Activated T-cell treated with anti-CD3 and anti-CD28 coated beads for 1 hour (primary cell): ENCODE measurements around the gene MFN1.

Experiments used
- DNase-seq: peaks from one replicate; pipeline ENCODE4 v3.0.0-alpha.2; 2020; ENCODE audit warnings: low read depth

MFN1 gene

DNA sequence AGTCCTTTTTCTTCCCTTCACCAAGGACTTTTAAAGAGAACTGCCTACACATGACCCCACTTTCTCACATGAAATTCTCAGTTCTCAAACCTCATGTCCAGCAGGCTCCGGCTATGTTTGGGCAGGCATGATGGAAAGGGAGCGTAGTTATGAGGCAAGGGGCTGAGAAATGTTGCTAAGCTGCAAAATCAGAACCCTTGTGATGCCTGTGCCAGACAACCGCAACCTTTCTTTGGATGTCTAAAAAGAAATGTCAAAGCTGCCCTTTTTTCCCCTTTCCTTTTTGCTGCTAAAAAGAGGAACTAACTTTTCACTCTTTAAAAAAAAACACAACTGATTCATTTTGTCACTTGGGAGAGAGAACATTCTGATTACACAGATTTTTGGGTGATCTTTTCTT, 84.5 kb downstream of the MFN1 start:
- DNase-seq: no peak

DNA sequence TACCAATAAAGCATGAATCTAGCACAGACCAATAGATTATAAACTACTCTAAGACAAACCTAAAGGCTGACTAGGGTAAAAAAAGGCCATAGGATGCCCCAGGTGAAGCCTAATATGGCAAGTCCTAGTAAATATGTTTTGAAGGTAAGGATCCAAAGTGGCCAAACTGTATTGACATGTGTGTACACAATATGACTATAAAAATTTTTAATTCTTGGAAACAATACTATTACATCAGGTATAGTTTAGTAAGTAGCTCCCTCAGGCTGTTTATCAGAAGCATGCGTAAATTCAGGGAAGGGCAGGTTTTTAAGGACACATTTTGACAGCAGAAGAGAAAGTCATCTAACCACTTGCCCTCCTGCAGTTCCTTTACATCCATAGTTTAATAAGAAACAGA, 84.9 kb downstream of the MFN1 start:
- DNase-seq: no peak

DNA sequence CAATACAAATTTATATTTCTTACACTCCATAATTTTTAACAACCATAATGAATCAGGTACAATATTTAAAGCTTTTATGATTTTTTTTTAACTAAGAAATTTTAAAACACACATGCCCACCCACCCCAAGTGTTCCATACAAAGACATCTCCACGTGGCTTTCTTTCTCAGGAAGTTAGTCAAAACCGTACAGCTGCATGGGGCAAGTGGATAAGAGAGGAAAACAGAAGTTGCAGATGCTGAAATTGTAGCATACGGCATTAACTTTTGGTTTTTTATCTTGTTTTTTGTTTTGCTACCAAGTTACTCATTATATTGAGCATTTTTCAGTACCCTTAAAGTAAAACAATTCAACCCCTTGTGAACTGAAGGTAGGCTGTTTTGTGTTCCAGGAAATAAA, 89.0 kb downstream of the MFN1 start:
- no peak for DNase-seq

DNA sequence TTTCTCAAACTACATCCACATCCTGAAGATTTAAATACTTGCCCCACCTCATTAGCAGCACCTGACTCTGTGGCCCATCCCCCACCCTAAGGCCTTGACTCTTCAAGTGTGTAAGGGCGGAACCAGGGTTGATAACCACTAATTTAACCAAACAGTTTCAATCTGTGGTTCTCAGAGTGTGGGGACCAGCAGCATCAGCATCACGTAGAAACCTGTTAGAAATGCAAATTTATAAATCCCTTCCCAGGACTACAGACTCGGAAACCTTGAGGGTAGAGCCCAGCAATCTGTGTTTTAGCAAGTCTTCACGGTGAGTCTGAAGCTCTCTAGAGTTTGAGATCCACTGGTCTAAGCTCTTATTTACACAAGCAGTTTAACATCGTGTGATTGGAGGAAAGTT, 91.3 kb downstream of the MFN1 start:
- DNase-seq: no peak
